Psoas muscle (tissue), 8 donors: ENCODE results near the gene WBP1L. TPM values are rescaled to one million over a fixed set of nuclear protein-coding genes. Genes with fewer than 3 reads are reported as not detected.

ENCODE experiments used
- ATAC-seq, 4 donors: fragments of 200-7000 bp; cut with Tn5 transposase; one replicate each; pipeline ENCODE4 v1.9.1; 2020; ENCODE audit warnings: moderate library complexity in 3 of 4, mild to moderate bottlenecking in 2 of 4
- DNase-seq, 2 donors: peaks; one replicate each; pipeline ENCODE4 v3.0.0-alpha.2; 2020
- H3K27ac ChIP-seq: fragments of 200-600 bp; one replicate; pipeline ENCODE4 v1.8.0; 2022
- H3K27me3 ChIP-seq, 3 donors: fragments of 200-600 bp in 1 of 3; one replicate each; pipeline versions ENCODE4 v1.6.1 to v1.8.0; 2013 to 2022; ENCODE audit warnings: low read length in 2 of 3, mild to moderate bottlenecking in 2 of 3, moderate library complexity in 1 of 3; ENCODE audit not compliant: insufficient read depth in 3 of 3
- H3K36me3 ChIP-seq, 2 donors: fragments of 200-600 bp in 1 of 2; one replicate each; pipeline versions ENCODE4 v1.6.1 to v1.8.0; 2013 to 2022; ENCODE audit warnings: low read depth in 1 of 2, mild to moderate bottlenecking in 1 of 2, moderate library complexity in 1 of 2; ENCODE audit not compliant: insufficient read depth in 1 of 2
- H3K4me1 ChIP-seq: fragments of 200-600 bp; one replicate; pipeline ENCODE4 v1.8.0; 2022
- H3K4me3 ChIP-seq: fragments of 200-600 bp; one replicate; pipeline ENCODE4 v1.8.0; 2022; ENCODE audit warnings: mild to moderate bottlenecking
- H3K9me3 ChIP-seq: fragments of 200-600 bp; one replicate; pipeline ENCODE4 v1.8.0; 2022
- CTCF ChIP-seq: fragments of 200-600 bp; IDR thresholded peaks from one replicate; pipeline ENCODE4 v1.8.0; 2022; ENCODE audit warnings: antibody characterized with exemption
- WGBS, 3 donors: extraction: QIAGEN DNeasy Blood & Tissue Kit; methylation state at CpG; one replicate each; pipeline versions ENCODE4 v1.1.6 to v1.1.7; 2013; 5-methylcytosine and 5-hydroxymethylcytosine counted together
- intact Hi-C, 2 donors: fragments of 100-400 bp; cut with DNase I; formaldehyde crosslinking; loops; one replicate each; pipeline versions ENCODE4 v1.11.0 to v1.14.2; 2022
- polyA plus RNA-seq, 3 donors: library from polyadenylated mRNA; stranded (reverse); fragments of 200-250 nt; gene quantifications; one replicate each; pipeline ENCODE4 v1.2.3, GENCODE V29; 2013
- total RNA-seq, 4 donors: library from RNA; stranded (reverse); fragmentation: NEBNext Ultra II Directional in 2 of 4; extraction: Animal tissue kit (Norgen Biotek cat#: 25700) in 2 of 4; gene quantifications; one replicate each; pipeline versions ENCODE4 v1.2.1 to v1.2.4, GENCODE V29; 2021 to 2023
- donor health status: healthy with polysubstance abuse.
- donor health status: DM: no; HTN: no; CAD: no; lungs with moderate emphysema.
- donor health status: Bipolar disorder and iron deficiency.
- donor health status: healthy.
- donor health status: DM: yes; HTN: yes; CAD: no.
- donor health status: DM: no; HTN: no; CAD: no.
- donor health status: DM: no; HTN: no; CAD: no.
- donor health status: DM: yes; HTN: yes; CAD: no.

WBP1L gene
- total and polyA plus RNA-seq, 7 donors: 26.4 to 77.2 (median 54.1) TPM

- no peak for ATAC-seq
- no peaks in the 10 kb centered on the region for H3K9me3 ChIP-seq
- no peaks in the 10 kb centered on the region for H3K4me1 ChIP-seq
- intact Hi-C loops: loop anchor here in 1 of 2 donors (5.0 to 10.0 kb wide), 2 partner anchors 70 to 423 kb away; no protein-coding TSS in a partner anchor
- no peak overlapping the region for H3K27ac ChIP-seq
- 81 to 88% (median 87%) methylated on average over 14 of the region's 14 CpGs for WGBS, 3 donors
- no peak for DNase-seq
- no peaks in the 10 kb centered on the region for H3K27me3 ChIP-seq
- no peak overlapping the region for H3K4me3 ChIP-seq
- H3K36me3 ChIP-seq: peaks cover 0 to 17% of the 10 kb centered on the region in 2 donors
- no peak for TF ChIP-seq CTCF
These were observed 88.5 kb downstream of the WBP1L start for GRCh38 chr10:102832248-102832647.

- no peak for DNase-seq
- Histone ChIP-seq H3K36me3 (peaks cover 0 to 14% of the 10 kb centered on the region in 2 donors), H3K4me3 (no peak overlapping the region), H3K9me3 (no peaks in the 10 kb centered on the region), H3K27me3 (no peaks in the 10 kb centered on the region), H3K27ac (no peak overlapping the region), H3K4me1 (no peaks in the 10 kb centered on the region)
- no peak for ATAC-seq
- TF ChIP-seq CTCF: no peak
- intact Hi-C loops: loop anchor here in 1 of 2 donors (5.0 to 10.0 kb wide), 2 partner anchors 69 to 422 kb away; no protein-coding TSS in a partner anchor
- WGBS, 3 donors: 91 to 95% (median 94%) methylated on average over 4 of the region's 4 CpGs
These were observed 89.2 kb downstream of the WBP1L start for GRCh38 chr10:102832987-102833386.

GRCh38 chr10:102834143-102834542 is 90.4 kb downstream of the WBP1L start:
- ATAC-seq: no peak

GRCh38 chr10:102835007-102835482 is 91.3 kb downstream of the WBP1L start:
- ATAC-seq (peak; percentile 82 to 92 (median 89)), DNase-seq (peak; percentile 65 to 82)
- Histone ChIP-seq H3K27me3 (no peaks in the 10 kb centered on the region), H3K4me3 (no peak overlapping the region), H3K9me3 (no peaks in the 10 kb centered on the region), H3K27ac (no peak overlapping the region), H3K4me1 (no peaks in the 10 kb centered on the region), H3K36me3 (peaks cover 0 to 7% of the 10 kb centered on the region in 2 donors)
- intact Hi-C loops: loop anchor here (2.0 to 10.0 kb wide), 4 partner anchors 66 to 420 kb away; no protein-coding TSS in a partner anchor
- TF ChIP-seq CTCF: peak; percentile 81
- WGBS, 3 donors: 59 to 65% (median 63%) methylated on average over 11 of the region's 11 CpGs

More at GRCh38 chr10:102834143-102834542, 90.4 kb downstream of the WBP1L start:
- Histone ChIP-seq H3K36me3 (peaks cover 0 to 14% of the 10 kb centered on the region in 2 donors), H3K27me3 (no peaks in the 10 kb centered on the region), H3K27ac (no peak overlapping the region), H3K4me3 (no peak overlapping the region), H3K4me1 (no peaks in the 10 kb centered on the region), H3K9me3 (no peaks in the 10 kb centered on the region)
- intact Hi-C loops: loop anchor here (2.0 to 10.0 kb wide), 5 partner anchors 67 to 421 kb away; no protein-coding TSS in a partner anchor
- WGBS, 3 donors: 64 to 71% (median 67%) methylated on average over 9 of the region's 9 CpGs
- no peak for TF ChIP-seq CTCF
- no peak for DNase-seq
